DND-41 (cell line): ENCODE data around the gene DSCAML1.

ENCODE experiments used
- EZH2 ChIP-seq: IDR thresholded peaks from 3 replicates; pipeline ENCODE4 v1.6.1; 2012; ENCODE audit warnings: borderline replicate concordance, low read depth, mild to moderate bottlenecking, moderate library complexity, low read length, inconsistent platforms; ENCODE audit not compliant: severe bottlenecking
- TF ChIP-seq, protein P1 (sequence below): IDR thresholded peaks from 2 replicates; pipeline ENCODE4 v1.5.1; 2012; ENCODE audit warnings: borderline replicate concordance, low read length, moderate library complexity, mild to moderate bottlenecking; ENCODE audit not compliant: poor library complexity, severe bottlenecking; ENCODE audit errors: extremely low read depth

DNA sequence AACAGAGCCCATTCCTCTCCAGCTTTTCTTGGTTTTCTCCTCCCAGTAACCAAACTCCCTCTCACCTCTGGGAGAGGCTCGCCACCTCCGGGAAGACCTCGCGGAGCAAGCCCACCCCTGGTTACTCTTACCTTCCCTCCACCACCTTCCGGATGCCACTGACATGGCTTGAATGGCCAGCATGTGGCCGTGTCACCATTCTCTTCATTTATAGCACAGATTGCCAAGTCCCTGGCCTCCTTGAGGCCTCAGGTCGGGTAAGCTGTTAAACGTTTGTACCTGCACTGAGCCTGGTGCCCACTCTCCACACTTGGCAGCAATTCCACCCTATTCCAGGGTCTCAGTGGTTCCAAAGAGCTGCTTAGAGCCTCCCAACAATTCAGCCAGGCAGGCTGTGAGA lies 35.5 kb upstream of the DSCAML1 start:
- no peak for TF ChIP-seq EZH2
- TF ChIP-seq, protein P1, sequence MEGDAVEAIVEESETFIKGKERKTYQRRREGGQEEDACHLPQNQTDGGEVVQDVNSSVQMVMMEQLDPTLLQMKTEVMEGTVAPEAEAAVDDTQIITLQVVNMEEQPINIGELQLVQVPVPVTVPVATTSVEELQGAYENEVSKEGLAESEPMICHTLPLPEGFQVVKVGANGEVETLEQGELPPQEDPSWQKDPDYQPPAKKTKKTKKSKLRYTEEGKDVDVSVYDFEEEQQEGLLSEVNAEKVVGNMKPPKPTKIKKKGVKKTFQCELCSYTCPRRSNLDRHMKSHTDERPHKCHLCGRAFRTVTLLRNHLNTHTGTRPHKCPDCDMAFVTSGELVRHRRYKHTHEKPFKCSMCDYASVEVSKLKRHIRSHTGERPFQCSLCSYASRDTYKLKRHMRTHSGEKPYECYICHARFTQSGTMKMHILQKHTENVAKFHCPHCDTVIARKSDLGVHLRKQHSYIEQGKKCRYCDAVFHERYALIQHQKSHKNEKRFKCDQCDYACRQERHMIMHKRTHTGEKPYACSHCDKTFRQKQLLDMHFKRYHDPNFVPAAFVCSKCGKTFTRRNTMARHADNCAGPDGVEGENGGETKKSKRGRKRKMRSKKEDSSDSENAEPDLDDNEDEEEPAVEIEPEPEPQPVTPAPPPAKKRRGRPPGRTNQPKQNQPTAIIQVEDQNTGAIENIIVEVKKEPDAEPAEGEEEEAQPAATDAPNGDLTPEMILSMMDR: no peak
